Smooth muscle cell (in vitro differentiated cells): ENCODE measurements around the gene TTLL11. TPM values are rescaled to one million over a fixed set of nuclear protein-coding genes. Genes with fewer than 3 reads are reported as not detected.

Experiments used
- DNase-seq: peaks from one replicate; lab custom pipeline; 2025; ENCODE audit not compliant: unreplicated experiment; lab: John Stamatoyannopoulos, UW
- H2AFZ ChIP-seq: fragments of 200-600 bp; sonication (generic); 2 replicates; pipeline ENCODE4 v1.6.0; 2016; ENCODE audit warnings: antibody characterized with exemption, low read depth, mild to moderate bottlenecking
- H3F3A ChIP-seq: fragments of 200-600 bp; sonication (generic); 2 replicates; pipeline ENCODE4 v1.6.0; 2017; ENCODE audit warnings: antibody characterized with exemption, low read depth
- H3K27ac ChIP-seq: fragments of 200-600 bp; sonication (generic); 2 replicates; pipeline ENCODE4 v1.5.1; 2016; ENCODE audit warnings: low read depth, mild to moderate bottlenecking
- H3K27me3 ChIP-seq: fragments of 200-600 bp; sonication (generic); 2 replicates; pipeline ENCODE4 v1.6.1; 2016; ENCODE audit warnings: low read depth, mild to moderate bottlenecking
- H3K36me3 ChIP-seq: fragments of 200-600 bp; sonication (generic); 2 replicates; pipeline ENCODE4 v1.5.1; 2016; ENCODE audit warnings: low read depth
- H3K4me1 ChIP-seq: fragments of 200-600 bp; sonication (generic); 2 replicates; pipeline ENCODE4 v1.5.1; 2016; ENCODE audit warnings: low read depth
- H3K4me2 ChIP-seq: fragments of 200-600 bp; sonication (generic); 2 replicates; pipeline ENCODE4 v1.6.0; 2016; ENCODE audit warnings: mild to moderate bottlenecking
- H3K4me3 ChIP-seq: fragments of 200-600 bp; sonication (generic); 2 replicates; pipeline ENCODE4 v1.5.1; 2016; ENCODE audit warnings: mild to moderate bottlenecking
- H3K79me2 ChIP-seq: fragments of 200-600 bp; sonication (generic); 2 replicates; pipeline ENCODE4 v1.6.0; 2016; ENCODE audit warnings: low read depth, mild to moderate bottlenecking
- H3K9ac ChIP-seq: fragments of 200-600 bp; sonication (generic); 2 replicates; pipeline ENCODE4 v1.6.0; 2016; ENCODE audit warnings: low read depth
- H3K9me3 ChIP-seq: fragments of 200-600 bp; sonication (generic); replicated peaks from 2 replicates; pipeline ENCODE4 v1.5.1; 2016; ENCODE audit warnings: low read depth
- H4K20me1 ChIP-seq: fragments of 200-600 bp; sonication (generic); 2 replicates; pipeline ENCODE4 v1.6.0; 2016; ENCODE audit warnings: low read depth
- WGBS: methylation state at CpG from one replicate; pipeline ENCODE4 v1.1.7; 2016; ENCODE audit warnings: low lambda C conversion rate; 5-methylcytosine and 5-hydroxymethylcytosine counted together
- polyA plus RNA-seq: library from polyadenylated mRNA; unstranded; fragments of >200 nt; fragmentation: Nextera tagmentation; extraction: Ambion mirVana; gene quantifications from 2 replicates; pipeline ENCODE4 v1.2.1, GENCODE V29; 2016
- total RNA-seq: library from RNA; depleted of rRNA; stranded (reverse); fragments of >200 nt; gene quantifications from 2 replicates; pipeline ENCODE4 v1.2.3, GENCODE V29; 2014
- TF ChIP-seq, protein P1 (sequence below): fragments of 200-600 bp; sonication (generic); IDR thresholded peaks from 2 replicates; pipeline ENCODE4 v1.5.1; 2017; ENCODE audit warnings: borderline replicate concordance, mild to moderate bottlenecking, antibody characterized with exemption; ENCODE audit not compliant: insufficient read depth, poor library complexity, severe bottlenecking

TTLL11 gene
- total and polyA plus RNA-seq, 2 experiments from 2014 or later, result 2.6 to 3.7 TPM

DNA sequence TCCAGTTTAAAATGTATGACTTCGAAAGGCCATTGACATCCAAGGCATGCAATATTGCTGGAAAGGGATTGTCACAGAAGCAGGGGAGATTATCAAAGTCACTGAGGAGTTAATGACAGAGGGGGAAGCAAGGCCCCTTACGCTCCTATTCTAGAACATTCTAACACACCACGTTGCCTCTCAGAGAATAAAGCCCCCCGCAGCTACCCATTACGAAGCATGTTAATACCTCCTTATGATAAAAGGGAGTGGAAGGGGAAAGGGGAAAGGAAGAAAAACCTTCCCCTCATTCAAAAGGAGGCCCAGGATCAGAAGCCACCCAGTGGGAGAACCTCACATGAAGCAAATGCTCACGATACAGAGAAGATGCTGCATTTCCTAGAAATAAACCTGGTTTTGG lies 228.0 kb downstream of the TTLL11 start:
- H3K9me3 ChIP-seq, result no peaks in the 10 kb centered on the region
- H3K79me2 ChIP-seq, result no peaks in the 10 kb centered on the region
- H3K36me3 ChIP-seq, result no peaks in the 10 kb centered on the region
- no peak for DNase-seq
- no peaks in the 10 kb centered on the region for H4K20me1 ChIP-seq
- no peak overlapping the region for H3K27ac ChIP-seq
- no peak overlapping the region for H3K9ac ChIP-seq
- H3K4me1 ChIP-seq, result no peaks in the 10 kb centered on the region
- no peak overlapping the region for H3K4me3 ChIP-seq
- TF ChIP-seq, protein P1, sequence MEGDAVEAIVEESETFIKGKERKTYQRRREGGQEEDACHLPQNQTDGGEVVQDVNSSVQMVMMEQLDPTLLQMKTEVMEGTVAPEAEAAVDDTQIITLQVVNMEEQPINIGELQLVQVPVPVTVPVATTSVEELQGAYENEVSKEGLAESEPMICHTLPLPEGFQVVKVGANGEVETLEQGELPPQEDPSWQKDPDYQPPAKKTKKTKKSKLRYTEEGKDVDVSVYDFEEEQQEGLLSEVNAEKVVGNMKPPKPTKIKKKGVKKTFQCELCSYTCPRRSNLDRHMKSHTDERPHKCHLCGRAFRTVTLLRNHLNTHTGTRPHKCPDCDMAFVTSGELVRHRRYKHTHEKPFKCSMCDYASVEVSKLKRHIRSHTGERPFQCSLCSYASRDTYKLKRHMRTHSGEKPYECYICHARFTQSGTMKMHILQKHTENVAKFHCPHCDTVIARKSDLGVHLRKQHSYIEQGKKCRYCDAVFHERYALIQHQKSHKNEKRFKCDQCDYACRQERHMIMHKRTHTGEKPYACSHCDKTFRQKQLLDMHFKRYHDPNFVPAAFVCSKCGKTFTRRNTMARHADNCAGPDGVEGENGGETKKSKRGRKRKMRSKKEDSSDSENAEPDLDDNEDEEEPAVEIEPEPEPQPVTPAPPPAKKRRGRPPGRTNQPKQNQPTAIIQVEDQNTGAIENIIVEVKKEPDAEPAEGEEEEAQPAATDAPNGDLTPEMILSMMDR, result no peak
- no peaks in the 10 kb centered on the region for H3K27me3 ChIP-seq
- H3K4me2 ChIP-seq, result no peak overlapping the region
- no peak overlapping the region for H2AFZ ChIP-seq
- H3F3A ChIP-seq, result no peaks in the 10 kb centered on the region
- 80% methylated on average over 6 of the region's 6 CpGs for WGBS

- Histone ChIP-seq H3K9me3 (no peaks in the 10 kb centered on the region), H3K79me2 (no peaks in the 10 kb centered on the region), H4K20me1 (no peaks in the 10 kb centered on the region), H3K27me3 (no peaks in the 10 kb centered on the region), H3F3A (no peaks in the 10 kb centered on the region), H3K27ac (no peak overlapping the region), H3K9ac (no peak overlapping the region), H3K4me1 (no peaks in the 10 kb centered on the region), H3K4me2 (no peak overlapping the region), H3K4me3 (no peak overlapping the region), H3K36me3 (no peaks in the 10 kb centered on the region), H2AFZ (no peak overlapping the region)
- no peak for DNase-seq
- TF ChIP-seq, protein P1, result no peak
- WGBS, result 47% methylated on average over 2 of the region's 2 CpGs
Measured at GRCh38 chr9:121863955-121864354, 229.2 kb downstream of the TTLL11 start.

GRCh38 chr9:121862371-121863332 lies 230.5 kb downstream of the TTLL11 start:
- Histone ChIP-seq H3K27ac (no peak overlapping the region), H3K79me2 (no peaks in the 10 kb centered on the region), H3K4me2 (no peak overlapping the region), H3K4me1 (no peaks in the 10 kb centered on the region), H4K20me1 (no peaks in the 10 kb centered on the region), H3K9me3 (no peaks in the 10 kb centered on the region), H3K9ac (no peak overlapping the region), H3K36me3 (no peaks in the 10 kb centered on the region), H3K27me3 (no peaks in the 10 kb centered on the region), H3F3A (no peaks in the 10 kb centered on the region), H2AFZ (no peak overlapping the region), H3K4me3 (no peak overlapping the region)
- TF ChIP-seq, protein P1, result no peak
- 81% methylated on average over 19 of the region's 19 CpGs for WGBS
- DNase-seq, result no peak
